Measurements from ENCODE around the gene CAB39L.

CAB39L gene

DNA sequence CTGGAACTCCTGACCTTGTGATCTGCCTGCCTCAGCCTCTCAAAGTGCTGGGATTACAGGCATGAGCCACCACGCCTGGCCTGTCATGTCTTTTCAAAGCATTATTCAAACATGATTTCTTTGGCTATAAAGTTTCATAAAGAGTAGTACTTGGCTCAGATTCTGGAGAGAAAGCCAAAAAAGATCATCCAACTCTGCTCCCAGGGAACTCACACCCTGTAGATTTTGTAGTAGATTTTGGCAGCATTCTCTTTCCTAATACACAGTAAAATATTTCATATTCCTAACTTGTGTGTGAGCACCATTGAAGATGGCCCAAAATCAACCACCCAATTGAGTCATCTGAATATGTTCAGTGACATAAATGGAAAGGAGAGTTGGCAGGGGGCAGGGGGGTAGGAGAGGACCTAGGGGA is 48.4 kb downstream of the CAB39L start:
- no peak overlapping the region for H3K4me3 ChIP-seq (ENCODE audit: low read length)
- no peak overlapping the region for H3K4me2 ChIP-seq (ENCODE audit: low read length)
- H3K36me3 ChIP-seq (ENCODE audit: insufficient read depth, low read length), result no peaks in the 10 kb centered on the region
- H3K27me3 ChIP-seq (ENCODE audit: control insufficient read depth, insufficient read depth, low read length), result no peaks in the 10 kb centered on the region
- H3K9me3 ChIP-seq (replicated peaks; ENCODE audit: low read length), result no peaks in the 10 kb centered on the region
- H3K4me1 ChIP-seq (ENCODE audit: control insufficient read depth, insufficient read depth, low read length), result no peaks in the 10 kb centered on the region
- no peak overlapping the region for H3K9ac ChIP-seq (ENCODE audit: low read depth, low read length)

DNA sequence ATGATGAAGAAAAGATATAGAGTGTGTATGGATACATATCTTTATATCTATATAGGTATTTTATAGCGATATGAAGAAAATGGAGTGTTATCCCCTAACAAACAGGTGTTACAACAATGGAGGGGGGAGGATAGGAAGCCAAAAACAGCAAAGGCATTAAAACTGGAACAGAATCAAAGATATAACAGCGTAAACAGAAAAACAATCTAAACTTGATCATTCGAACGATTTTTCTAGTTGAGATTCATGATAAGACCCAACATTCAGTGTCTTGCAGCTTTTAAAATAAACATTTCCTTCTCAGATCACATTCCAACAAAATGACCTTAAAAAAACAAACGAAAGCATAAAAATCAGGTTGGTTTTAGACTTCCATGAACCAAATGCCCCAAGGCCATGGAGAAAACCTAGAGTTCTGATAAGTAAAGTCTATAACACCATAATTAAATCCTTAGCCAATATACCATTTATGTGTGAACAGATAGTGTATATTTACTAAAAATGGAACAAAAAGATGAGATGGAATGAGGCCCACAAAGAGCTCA is 55.7 kb downstream of the CAB39L start:
- Histone ChIP-seq H3K27me3 (ENCODE audit: control insufficient read depth, insufficient read depth, low read length) (no peaks in the 10 kb centered on the region), H3K9me3 (replicated peaks; ENCODE audit: low read length) (no peaks in the 10 kb centered on the region), H3K4me3 (ENCODE audit: low read length) (no peak overlapping the region), H3K36me3 (ENCODE audit: insufficient read depth, low read length) (no peaks in the 10 kb centered on the region), H3K9ac (ENCODE audit: low read depth, low read length) (no peak overlapping the region), H3K4me1 (ENCODE audit: control insufficient read depth, insufficient read depth, low read length) (no peaks in the 10 kb centered on the region), H3K4me2 (ENCODE audit: low read length) (no peak overlapping the region)

DNA sequence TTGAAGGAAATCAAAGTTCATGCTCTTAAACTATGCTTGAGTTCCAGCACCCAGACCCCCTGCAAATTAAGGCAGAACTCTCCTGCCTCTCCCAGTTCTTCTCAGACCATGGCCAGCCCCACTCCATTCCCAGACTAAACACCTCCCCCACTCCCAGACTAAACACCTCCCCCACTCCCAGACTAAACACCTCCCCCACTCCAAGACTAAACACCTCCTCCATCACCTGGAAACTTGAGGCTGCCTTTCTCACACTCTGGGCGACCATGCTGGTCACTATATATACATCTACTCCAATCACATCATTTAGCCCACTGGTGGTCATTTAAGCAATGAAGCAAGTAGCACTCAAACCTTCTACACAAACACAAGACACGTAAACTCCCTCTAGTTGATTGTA is 57.2 kb downstream of the CAB39L start:
- H3K4me2 ChIP-seq (ENCODE audit: low read length), result no peak overlapping the region
- H3K36me3 ChIP-seq (ENCODE audit: insufficient read depth, low read length), result no peaks in the 10 kb centered on the region
- no peaks in the 10 kb centered on the region for H3K4me1 ChIP-seq (ENCODE audit: control insufficient read depth, insufficient read depth, low read length)
- no peak overlapping the region for H3K9ac ChIP-seq (ENCODE audit: low read depth, low read length)
- no peaks in the 10 kb centered on the region for H3K9me3 ChIP-seq (replicated peaks; ENCODE audit: low read length)
- H3K4me3 ChIP-seq (ENCODE audit: low read length), result no peak overlapping the region
- H3K27me3 ChIP-seq (ENCODE audit: control insufficient read depth, insufficient read depth, low read length), result no peaks in the 10 kb centered on the region

DNA sequence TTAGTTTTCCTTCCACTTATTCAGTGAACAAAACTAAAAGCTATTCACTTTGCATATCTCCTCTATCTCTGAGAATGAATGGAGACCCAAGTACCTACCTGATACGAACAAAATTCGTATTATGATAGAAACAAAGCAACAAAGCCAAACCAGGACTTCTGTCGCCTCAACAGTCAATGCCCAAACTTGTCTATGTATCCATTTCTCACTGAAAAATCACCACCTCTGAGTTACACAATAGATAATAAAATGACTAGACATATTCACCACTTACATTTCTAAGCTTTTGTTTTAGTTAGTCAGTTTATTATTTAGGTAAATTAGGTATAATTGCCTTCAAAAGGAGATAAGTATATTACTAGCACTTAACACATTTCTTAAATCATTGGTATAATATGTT is 67.7 kb downstream of the CAB39L start:
- Histone ChIP-seq H3K4me1 (ENCODE audit: control insufficient read depth, insufficient read depth, low read length) (peaks cover 31% of the 10 kb centered on the region), H3K9ac (ENCODE audit: low read depth, low read length) (no peak overlapping the region), H3K4me2 (ENCODE audit: low read length) (no peak overlapping the region), H3K36me3 (ENCODE audit: insufficient read depth, low read length) (no peaks in the 10 kb centered on the region), H3K27me3 (ENCODE audit: control insufficient read depth, insufficient read depth, low read length) (peaks cover 3% of the 10 kb centered on the region), H3K4me3 (ENCODE audit: low read length) (no peak overlapping the region), H3K9me3 (replicated peaks; ENCODE audit: low read length) (no peaks in the 10 kb centered on the region)

DNA sequence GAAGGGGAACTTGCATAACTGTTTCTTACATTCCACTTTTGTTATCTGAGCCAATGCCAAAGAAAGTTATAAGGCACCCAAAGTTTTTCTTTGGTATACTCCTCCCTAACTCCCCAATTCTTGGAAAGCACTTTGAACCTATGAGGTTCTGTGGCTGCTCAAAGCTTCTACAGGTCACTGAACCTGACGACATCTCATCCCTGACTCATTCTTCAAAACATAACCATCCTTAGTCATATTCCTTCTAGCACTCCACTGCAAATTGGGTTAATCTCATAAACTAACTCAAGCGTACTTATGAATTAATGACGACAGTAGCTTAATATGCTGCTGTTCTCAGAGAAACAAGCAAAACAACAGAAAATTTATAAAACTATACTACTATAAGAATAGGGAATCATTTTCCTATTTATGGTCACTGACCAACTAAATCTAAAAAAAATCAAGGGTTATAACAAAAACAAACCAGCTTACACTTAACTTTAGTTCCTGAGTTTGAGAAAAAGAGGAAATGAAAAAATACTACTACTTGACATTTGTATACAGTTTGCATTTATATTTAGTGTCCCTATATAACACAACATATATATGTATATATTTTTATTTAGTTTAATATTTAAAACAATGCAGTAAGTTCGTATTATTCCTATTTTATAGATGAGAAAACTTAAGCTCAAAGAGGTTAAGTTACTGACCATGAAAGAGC is 69.1 kb downstream of the CAB39L start:
- H3K9me3 ChIP-seq (replicated peaks; ENCODE audit: low read length), result no peaks in the 10 kb centered on the region
- H3K4me3 ChIP-seq (ENCODE audit: low read length), result no peak overlapping the region
- no peaks in the 10 kb centered on the region for H3K36me3 ChIP-seq (ENCODE audit: insufficient read depth, low read length)

DNA sequence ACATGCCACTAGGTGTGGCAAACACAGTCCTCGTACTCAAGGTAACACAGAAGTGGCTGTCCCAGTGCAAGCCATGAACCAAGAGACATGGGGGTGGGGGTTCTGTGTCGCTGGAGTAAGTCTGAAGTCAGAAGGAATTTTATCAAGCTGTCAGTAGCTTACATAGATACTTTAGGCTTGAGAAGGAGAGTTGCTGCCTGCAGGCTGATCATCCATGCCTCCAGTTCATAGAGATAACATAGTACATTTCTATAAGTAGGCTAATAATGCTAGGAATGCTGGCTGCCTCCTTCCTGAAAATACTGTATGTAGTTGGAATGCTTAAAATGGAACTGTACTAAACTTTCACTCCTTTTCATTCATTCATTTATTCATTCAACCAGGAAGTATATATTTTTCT is 70.1 kb downstream of the CAB39L start:
- H3K36me3 ChIP-seq (ENCODE audit: insufficient read depth, low read length), result no peaks in the 10 kb centered on the region
- H3K4me3 ChIP-seq (ENCODE audit: low read length), result no peak overlapping the region
- H3K4me2 ChIP-seq (ENCODE audit: low read length), result peak overlapping the region; percentile 49
- H3K9me3 ChIP-seq (replicated peaks; ENCODE audit: low read length), result no peaks in the 10 kb centered on the region
- peaks cover 3% of the 10 kb centered on the region for H3K27me3 ChIP-seq (ENCODE audit: control insufficient read depth, insufficient read depth, low read length)
- H3K4me1 ChIP-seq (ENCODE audit: control insufficient read depth, insufficient read depth, low read length), result peaks cover 31% of the 10 kb centered on the region
- peak overlapping the region; percentile 27 for H3K9ac ChIP-seq (ENCODE audit: low read depth, low read length)

More for the DNA sequence above, 69.1 kb downstream of the CAB39L start:
- H3K4me1 ChIP-seq (ENCODE audit: control insufficient read depth, insufficient read depth, low read length), result peaks cover 31% of the 10 kb centered on the region
- peak overlapping the region; percentile 30 for H3K9ac ChIP-seq (ENCODE audit: low read depth, low read length)
- peaks cover 3% of the 10 kb centered on the region for H3K27me3 ChIP-seq (ENCODE audit: control insufficient read depth, insufficient read depth, low read length)
- peak overlapping the region; percentile 49 for H3K4me2 ChIP-seq (ENCODE audit: low read length)

DNA sequence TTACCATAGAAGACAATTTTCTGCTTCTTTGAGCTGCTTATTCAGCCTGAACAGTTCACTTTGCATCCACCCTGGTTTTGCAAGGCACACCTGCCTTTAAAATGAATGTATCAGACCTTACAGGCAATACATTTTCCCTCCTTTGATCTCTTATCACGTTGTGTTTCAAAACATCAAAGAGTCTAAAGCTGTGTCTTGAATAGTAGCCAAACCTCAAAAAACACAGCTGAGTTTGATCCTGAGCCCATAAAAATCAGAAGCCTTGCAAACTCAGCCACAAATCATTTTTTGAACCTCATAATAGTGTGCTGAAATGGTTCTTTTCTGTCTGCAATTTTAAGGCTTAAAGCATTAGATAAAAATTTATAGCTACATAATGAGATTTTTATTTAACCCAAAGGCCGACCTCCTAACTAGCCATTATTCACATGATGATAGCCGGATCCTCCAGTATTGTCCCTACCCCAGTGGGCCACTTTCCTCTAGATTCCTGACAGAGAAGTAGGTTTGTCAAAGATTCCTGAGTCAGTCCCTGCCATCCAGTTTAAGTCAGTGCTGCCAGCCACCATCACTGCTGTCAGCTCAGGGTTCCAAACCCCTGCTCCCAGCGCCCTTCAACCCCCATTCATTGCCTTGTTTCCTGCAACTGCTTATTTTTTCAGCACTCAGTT is 71.8 kb downstream of the CAB39L start:
- Histone ChIP-seq H3K9ac (ENCODE audit: low read depth, low read length) (no peak overlapping the region), H3K4me3 (ENCODE audit: low read length) (no peak overlapping the region), H3K4me1 (ENCODE audit: control insufficient read depth, insufficient read depth, low read length) (peaks cover 31% of the 10 kb centered on the region), H3K27me3 (ENCODE audit: control insufficient read depth, insufficient read depth, low read length) (peaks cover 3% of the 10 kb centered on the region), H3K9me3 (replicated peaks; ENCODE audit: low read length) (no peaks in the 10 kb centered on the region), H3K4me2 (ENCODE audit: low read length) (no peak overlapping the region), H3K36me3 (ENCODE audit: insufficient read depth, low read length) (no peaks in the 10 kb centered on the region)

DNA sequence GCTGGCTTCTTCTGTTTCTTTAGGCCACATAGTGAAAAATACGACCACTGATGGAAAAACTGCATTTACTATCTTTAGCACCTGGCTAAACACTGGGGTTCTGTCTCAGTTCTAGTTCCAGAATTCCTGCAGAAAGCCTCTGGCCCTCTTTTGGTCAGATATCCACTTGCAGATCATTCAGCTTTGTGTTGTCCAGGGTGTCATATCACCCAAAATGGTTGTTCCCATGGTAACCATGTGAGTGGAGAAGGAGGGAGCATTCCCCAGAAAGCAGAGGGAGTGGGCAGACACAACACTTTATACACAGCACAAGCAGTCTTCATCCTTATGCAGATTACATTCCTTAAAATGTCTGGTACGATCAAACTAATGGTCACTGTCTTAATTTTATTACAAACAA is 73.5 kb downstream of the CAB39L start:
- H3K36me3 ChIP-seq (ENCODE audit: insufficient read depth, low read length), result no peaks in the 10 kb centered on the region
- no peak overlapping the region for H3K4me3 ChIP-seq (ENCODE audit: low read length)

DNA sequence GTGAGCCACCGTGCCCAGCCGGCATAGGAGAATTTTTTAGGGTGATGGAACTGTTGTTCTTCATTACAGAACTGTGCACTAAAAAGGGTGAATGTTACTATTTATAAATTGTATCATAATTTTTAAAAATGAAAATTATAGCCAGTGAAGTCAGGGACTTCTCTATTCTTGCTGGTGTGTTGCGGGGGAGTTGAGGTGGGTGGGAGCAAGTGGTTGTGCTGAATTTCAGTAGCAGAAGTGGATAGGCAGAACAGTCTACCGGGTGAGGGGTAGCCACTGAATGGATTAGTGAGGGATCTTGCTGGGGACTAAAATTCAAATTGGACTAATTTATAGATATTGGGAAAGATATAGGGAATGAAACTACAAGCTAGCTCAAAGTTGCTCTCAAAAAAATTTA is 74.0 kb downstream of the CAB39L start:
- Histone ChIP-seq H3K4me3 (ENCODE audit: low read length) (no peak overlapping the region), H3K4me1 (ENCODE audit: control insufficient read depth, insufficient read depth, low read length) (peaks cover 26% of the 10 kb centered on the region), H3K36me3 (ENCODE audit: insufficient read depth, low read length) (no peaks in the 10 kb centered on the region), H3K9me3 (replicated peaks; ENCODE audit: low read length) (no peaks in the 10 kb centered on the region), H3K4me2 (ENCODE audit: low read length) (no peak overlapping the region), H3K9ac (ENCODE audit: low read depth, low read length) (no peak overlapping the region), H3K27me3 (ENCODE audit: control insufficient read depth, insufficient read depth, low read length) (no peaks in the 10 kb centered on the region)

More for the DNA sequence above, 73.5 kb downstream of the CAB39L start:
- Histone ChIP-seq H3K9me3 (replicated peaks; ENCODE audit: low read length) (no peaks in the 10 kb centered on the region), H3K27me3 (ENCODE audit: control insufficient read depth, insufficient read depth, low read length) (no peaks in the 10 kb centered on the region), H3K9ac (ENCODE audit: low read depth, low read length) (no peak overlapping the region), H3K4me2 (ENCODE audit: low read length) (no peak overlapping the region), H3K4me1 (ENCODE audit: control insufficient read depth, insufficient read depth, low read length) (peaks cover 31% of the 10 kb centered on the region)

DNA sequence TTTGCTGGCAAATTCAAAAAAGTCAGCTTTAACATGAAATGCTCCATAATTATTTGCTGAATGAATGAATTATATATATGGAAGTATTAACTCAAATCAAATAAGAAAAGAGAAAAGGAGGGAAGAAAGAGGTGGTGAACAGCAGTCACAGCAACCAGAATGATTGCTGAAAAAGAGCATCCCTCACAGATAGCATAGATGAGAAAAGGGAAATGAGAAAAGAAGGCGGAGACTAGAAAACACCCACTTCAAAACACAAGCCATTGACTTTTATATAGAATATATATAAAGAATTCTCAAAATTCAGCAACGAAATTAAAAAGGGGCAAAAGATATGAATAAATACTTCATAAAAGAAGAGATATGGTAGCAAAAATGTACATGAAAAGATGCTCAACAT is 75.2 kb downstream of the CAB39L start:
- Histone ChIP-seq H3K27me3 (ENCODE audit: control insufficient read depth, insufficient read depth, low read length) (no peaks in the 10 kb centered on the region), H3K4me3 (ENCODE audit: low read length) (no peak overlapping the region)

DNA sequence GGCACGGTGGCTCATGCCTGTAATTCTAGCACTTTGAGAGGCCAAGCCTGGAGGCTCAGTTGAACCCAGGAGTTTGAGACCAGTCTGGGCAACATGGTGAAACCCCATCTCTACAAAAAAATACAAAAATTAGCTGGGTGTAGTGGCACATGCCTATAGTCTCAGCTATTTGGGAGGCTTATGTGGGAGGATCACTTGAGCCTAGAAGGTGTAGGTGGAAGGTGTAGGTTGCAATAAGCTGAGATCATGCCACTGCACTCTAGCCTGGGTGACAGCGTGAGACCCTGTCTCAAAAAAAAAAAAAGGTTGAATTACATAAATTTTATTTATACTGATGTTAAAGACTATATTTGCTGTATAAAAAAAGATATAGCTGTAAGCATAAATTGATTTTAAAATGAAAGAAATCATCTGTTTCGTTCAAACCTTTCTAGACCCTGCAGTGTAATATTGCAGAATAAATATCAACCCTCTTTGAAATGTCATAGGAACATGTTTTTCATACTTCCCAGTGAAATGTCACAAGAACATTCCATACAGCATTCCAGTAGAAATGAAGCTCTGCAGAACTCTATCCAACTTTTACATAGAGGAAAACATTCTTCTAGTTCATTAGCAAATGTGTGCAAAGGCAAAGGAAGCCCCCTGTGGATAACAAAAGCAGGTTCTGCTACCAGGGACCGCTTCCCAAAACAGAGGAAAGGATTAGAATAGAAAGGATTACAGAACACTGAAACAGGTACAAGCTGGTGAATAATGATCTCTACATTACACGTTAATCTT is 76.0 kb downstream of the CAB39L start:
- peaks cover 7% of the 10 kb centered on the region for H3K4me1 ChIP-seq (ENCODE audit: control insufficient read depth, insufficient read depth, low read length)
- no peaks in the 10 kb centered on the region for H3K36me3 ChIP-seq (ENCODE audit: insufficient read depth, low read length)
- no peak overlapping the region for H3K9ac ChIP-seq (ENCODE audit: low read depth, low read length)
- no peaks in the 10 kb centered on the region for H3K9me3 ChIP-seq (replicated peaks; ENCODE audit: low read length)
- no peaks in the 10 kb centered on the region for H3K27me3 ChIP-seq (ENCODE audit: control insufficient read depth, insufficient read depth, low read length)
- no peak overlapping the region for H3K4me3 ChIP-seq (ENCODE audit: low read length)
- H3K4me2 ChIP-seq (ENCODE audit: low read length), result no peak overlapping the region

More for the DNA sequence above, 75.2 kb downstream of the CAB39L start:
- Histone ChIP-seq H3K4me2 (ENCODE audit: low read length) (no peak overlapping the region), H3K9ac (ENCODE audit: low read depth, low read length) (no peak overlapping the region), H3K36me3 (ENCODE audit: insufficient read depth, low read length) (no peaks in the 10 kb centered on the region), H3K4me1 (ENCODE audit: control insufficient read depth, insufficient read depth, low read length) (peaks cover 16% of the 10 kb centered on the region), H3K9me3 (replicated peaks; ENCODE audit: low read length) (no peaks in the 10 kb centered on the region)
